ENCODE measurements around the gene TFIP11. TPM values are rescaled to one million over a fixed set of nuclear protein-coding genes. Genes with fewer than 3 reads are reported as not detected.

Gene TFIP11
- total RNA-seq, 1 experiment from 2014 or later = 42.9 TPM

- no peak for DNase-seq (ENCODE audit: low read depth)
Observed at GRCh38 chr22:26508148-26508547, 4.1 kb downstream of the TFIP11 start.

- no peak for DNase-seq (ENCODE audit: low read depth)
Observed at GRCh38 chr22:26503758-26504157, 8.5 kb downstream of the TFIP11 start.

- peak; percentile 39 for DNase-seq (ENCODE audit: low read depth)
Observed at GRCh38 chr22:26502688-26503561, 9.3 kb downstream of the TFIP11 start.

GRCh38 chr22:26501996-26502395 lies 10.3 kb downstream of the TFIP11 start:
- DNase-seq (ENCODE audit: low read depth) = no peak

- DNase-seq (ENCODE audit: low read depth) = no peak
Observed at GRCh38 chr22:26499188-26499703, 13.0 kb downstream of the TFIP11 start.

- DNase-seq (ENCODE audit: low read depth) = no peak
Observed at GRCh38 chr22:26496456-26496855, 15.8 kb downstream of the TFIP11 start.

- DNase-seq (ENCODE audit: low read depth) = no peak
Observed at GRCh38 chr22:26494506-26494905, 17.8 kb downstream of the TFIP11 start.

GRCh38 chr22:26492220-26492619 lies 20.1 kb downstream of the TFIP11 start:
- no peak for DNase-seq (ENCODE audit: low read depth)

GRCh38 chr22:26489447-26490036 lies 22.7 kb downstream of the TFIP11 start:
- DNase-seq (ENCODE audit: low read depth) = no peak

- DNase-seq (ENCODE audit: low read depth) = no peak
Observed at GRCh38 chr22:26487996-26488395, 24.3 kb downstream of the TFIP11 start.

- DNase-seq (ENCODE audit: low read depth) = no peak
Observed at GRCh38 chr22:26486394-26486793, 25.9 kb downstream of the TFIP11 start.

- no peak for DNase-seq (ENCODE audit: low read depth)
Observed at GRCh38 chr22:26485806-26486390, 26.4 kb downstream of the TFIP11 start.

- DNase-seq (ENCODE audit: low read depth) = no peak
Observed at GRCh38 chr22:26485013-26485412, 27.3 kb downstream of the TFIP11 start.

GRCh38 chr22:26484360-26484706 lies 27.9 kb downstream of the TFIP11 start:
- DNase-seq (ENCODE audit: low read depth) = peak; percentile 17

GRCh38 chr22:26483439-26484359 lies 28.6 kb downstream of the TFIP11 start, which contains the start of the genes HPS4 and SRRD:
TSS of gene HPS4 (minus strand) at chr22:26483783. CDS start at chr22:26481762, 2,021 bp downstream.
TSS of gene SRRD (plus strand) at chr22:26483877. CDS start at chr22:26483891, 14 bp downstream.
- peak; percentile 96 for DNase-seq (ENCODE audit: low read depth)

- DNase-seq (ENCODE audit: low read depth) = no peak
Observed at GRCh38 chr22:26483043-26483438, 29.2 kb downstream of the TFIP11 start.

- DNase-seq (ENCODE audit: low read depth) = no peak
Observed at GRCh38 chr22:26482161-26482560, 30.1 kb downstream of the TFIP11 start.

- DNase-seq (ENCODE audit: low read depth) = no peak
Observed at GRCh38 chr22:26481694-26482093, 30.6 kb downstream of the TFIP11 start.

GRCh38 chr22:26481112-26481693 lies 31.1 kb downstream of the TFIP11 start:
- no peak for DNase-seq (ENCODE audit: low read depth)

- DNase-seq (ENCODE audit: low read depth) = no peak
Observed at GRCh38 chr22:26480611-26480932, 31.7 kb downstream of the TFIP11 start.

Measured in Daoy (cell line).